HG02840 (cell line): ENCODE results near the gene PLPP2.

Experiments
- ATAC-seq: cut with Tn5 transposase; IDR thresholded peaks from one replicate; pipeline ENCODE4 v1.9.1; 2021; ENCODE audit warnings: mild to moderate bottlenecking, moderate library complexity, moderate number of reproducible peaks; ENCODE audit not compliant: unreplicated experiment, low FRiP score

The PLPP2 gene

DNA sequence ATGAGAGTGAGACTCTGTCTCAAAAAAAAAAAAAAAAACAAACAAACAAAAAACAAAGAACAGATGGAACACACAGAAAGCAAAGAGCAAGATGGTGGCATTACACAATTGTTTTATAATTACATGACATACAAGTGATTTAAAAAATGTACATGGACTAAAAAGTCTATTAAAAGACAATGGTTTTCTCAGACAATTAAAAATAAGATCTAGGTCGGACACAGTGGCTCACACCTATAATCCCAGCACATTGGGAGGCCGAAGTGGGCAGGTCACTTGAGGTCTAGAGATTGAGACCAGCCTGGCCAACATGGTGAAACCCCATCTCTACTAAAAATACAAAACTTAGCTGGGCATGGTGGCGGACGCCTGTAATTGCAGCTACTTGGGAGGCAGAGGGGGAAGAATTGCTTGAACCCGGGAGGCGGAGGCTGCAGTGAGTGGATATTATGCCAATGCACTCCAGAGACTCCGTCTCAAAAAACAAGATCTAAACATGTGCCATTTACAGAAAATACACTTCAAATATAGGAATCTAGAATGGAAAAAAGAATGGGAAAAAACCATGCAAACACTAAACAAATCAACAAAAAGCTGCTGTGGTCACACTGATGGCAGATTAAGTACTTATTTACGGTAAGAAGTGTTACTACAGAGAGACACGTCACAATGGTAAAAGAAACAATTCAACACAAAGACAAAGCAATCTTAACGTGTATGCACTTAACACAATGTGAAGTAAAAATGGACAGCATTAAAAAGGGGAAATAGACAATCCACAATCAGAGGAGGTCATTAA, 26.7 kb upstream of the PLPP2 start:
- ATAC-seq: no peak

DNA sequence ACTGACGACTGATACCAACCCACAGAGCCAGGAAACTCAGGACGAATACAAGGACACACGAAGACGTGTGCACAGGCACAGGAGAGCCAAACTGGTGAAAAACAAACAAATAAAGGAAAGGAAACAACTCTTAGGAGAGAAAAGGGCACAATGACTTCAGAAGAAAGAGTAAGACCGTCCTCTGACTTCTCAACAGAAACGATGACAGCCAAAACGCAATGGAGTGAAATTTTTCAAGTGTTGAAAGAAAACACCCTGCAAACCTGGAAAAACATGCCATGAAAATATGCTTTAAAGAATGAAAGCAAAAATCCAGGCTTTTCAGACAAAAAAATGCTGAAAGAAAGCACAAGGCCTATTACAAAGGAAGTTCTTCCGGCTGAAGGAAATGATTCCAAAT, 24.6 kb upstream of the PLPP2 start:
- ATAC-seq: no peak

DNA sequence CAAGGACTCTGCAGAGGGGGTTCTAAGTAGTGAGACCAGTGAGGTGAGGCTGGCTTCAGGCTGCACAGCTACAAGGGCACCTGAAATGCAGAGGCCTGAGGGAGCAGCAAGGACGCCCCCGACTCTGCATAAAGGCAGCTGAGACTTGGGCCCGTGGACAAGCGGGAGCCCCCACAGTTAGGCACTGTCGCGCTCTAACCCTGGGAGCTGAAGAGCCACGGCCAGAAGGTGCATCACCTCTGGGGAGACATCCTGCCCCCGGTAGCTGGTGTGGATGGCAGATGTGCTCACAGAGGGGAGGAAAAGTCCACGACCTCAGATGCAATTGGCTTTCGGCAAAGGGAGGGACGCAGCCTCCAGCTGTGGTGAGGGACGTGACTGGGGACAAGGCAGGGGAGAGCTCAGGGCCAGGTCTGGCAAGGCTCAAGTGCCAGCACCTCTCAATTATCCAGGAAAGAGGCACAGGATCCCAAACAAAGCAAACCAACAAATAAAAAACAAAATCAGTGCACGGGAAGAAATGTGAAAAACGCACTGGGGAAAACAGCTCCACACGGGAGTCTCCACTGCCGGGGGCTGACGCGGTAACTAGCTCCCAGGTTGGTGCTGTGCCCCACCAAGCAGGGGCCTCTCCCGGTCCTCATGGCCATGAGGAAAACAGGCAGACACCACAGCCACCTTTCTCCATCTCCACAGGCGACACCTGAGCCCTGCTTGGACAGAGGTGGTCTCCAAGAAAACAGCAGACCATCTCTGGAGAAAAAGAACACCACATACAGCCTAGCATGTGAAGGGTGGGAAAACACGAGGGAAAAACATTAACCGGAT, 23.0 kb upstream of the PLPP2 start:
- no peak for ATAC-seq

DNA sequence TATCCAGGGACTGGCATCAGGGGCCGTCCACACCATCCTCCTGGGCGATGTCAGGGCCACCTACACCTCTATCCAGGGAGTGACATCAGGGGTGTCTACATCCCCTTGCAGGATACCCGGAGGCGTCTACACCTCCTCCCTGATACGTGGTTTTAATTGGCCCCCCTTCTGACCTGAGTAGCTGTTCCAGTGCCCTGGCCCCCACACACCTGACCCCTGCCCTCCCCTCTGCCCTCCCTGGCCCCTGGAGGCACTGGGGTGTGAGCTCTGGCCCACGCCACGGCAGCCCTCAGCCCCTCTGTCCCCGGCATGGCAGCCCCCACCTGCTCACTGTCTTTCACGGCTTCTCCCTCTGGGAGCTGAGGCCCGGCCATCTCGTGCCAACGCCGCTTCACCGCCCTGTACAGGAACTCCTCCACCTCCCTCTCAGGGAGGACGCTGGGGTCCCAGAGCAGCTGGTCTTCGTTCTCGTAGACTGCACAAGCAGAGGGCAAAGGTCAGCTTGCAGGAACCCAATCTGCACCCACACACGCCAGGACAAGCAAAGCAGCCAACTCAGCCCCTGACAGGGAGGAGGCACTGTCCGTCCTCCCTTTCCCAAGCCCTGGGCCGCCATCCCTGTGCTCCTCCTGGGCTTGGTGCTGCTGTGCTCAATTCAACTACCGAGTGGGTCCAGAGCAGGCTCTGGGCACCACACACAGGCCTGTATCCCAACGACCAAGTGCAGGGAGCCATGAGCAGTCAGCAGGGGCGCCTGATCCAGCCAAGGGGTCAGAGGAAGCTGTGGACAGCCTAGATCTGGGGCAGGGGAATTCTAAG, 22.2 kb upstream of the PLPP2 start:
- ATAC-seq: no peak

DNA sequence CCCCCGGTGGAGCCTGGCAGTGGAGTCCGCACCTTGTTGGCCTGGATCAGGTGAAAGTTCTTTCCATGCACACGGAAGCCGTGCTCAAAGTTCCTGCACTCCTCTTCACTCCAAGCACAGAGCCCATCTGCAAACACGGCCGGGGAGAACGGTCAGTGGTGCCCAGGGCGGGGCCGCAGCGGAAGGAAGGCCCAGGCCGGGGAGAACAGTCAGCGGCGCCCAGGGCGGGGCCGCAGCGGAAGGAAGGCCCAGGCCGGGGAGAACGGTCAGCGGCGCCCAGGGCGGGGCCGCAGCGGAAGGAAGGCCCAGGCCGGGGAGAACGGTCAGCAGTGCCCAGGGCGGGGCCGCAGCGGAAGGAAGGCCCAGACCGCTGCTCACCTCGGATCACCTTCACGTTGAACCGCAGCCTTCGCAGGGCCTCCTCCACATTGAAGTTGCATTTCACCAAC, 20.6 kb upstream of the PLPP2 start:
- ATAC-seq: no peak

DNA sequence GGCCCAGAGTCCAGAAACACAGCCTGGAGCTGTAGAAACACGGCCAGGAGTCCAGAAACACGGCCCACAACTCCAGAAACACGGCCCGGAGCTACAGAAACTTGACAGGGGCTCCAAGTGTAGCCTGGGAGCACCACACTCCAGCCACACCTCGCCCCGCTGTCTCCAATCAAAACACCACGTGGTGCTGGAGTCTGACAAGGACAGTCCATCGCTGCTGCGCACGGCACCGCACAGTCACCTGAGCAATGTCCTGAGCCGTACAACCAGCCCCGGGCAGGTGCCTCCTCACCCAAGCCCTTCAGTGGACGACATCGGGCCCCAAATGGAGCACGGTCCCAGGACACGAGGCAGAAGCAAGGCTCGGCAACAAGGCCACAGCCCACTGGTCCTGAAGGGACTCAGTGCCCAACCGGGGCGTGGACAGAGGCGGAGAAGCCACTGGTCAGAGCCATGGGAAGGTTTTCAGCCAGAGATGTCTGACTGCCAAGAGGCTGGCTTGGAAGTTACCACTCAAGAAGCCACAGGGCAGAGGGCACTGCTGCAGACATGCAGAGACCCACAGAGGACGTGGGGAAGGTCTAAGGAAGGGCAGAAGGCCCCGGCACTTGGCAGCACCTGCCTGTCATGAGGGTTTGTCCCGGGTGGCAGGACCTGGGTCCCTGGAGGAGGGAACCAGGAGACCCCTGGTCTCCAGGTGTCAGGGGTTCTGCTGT, 19.7 kb upstream of the PLPP2 start:
- no peak for ATAC-seq

DNA sequence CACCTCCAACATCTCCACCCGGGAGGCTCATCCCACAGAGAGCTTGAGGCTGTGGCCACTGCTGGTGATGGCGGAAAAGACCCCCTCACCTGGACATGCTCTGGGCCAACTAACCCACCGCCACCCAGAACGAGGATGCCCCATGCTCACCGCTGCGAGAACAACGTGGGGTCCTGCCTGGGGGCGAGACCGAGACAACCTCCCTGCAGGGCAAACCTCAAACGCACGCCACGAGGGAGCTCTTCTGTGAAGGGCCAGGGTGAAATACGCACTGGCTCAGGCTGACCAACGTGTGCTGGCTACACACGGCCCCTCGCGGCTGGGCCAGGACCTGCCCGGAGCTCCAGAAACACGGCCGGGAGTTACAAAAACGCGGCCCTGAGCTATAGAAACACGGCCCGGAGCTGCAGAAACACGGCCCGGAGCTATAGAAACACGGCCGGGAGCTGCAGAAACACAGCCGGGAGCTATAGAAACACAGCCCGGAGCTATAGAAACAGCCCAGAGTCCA, 19.0 kb upstream of the PLPP2 start:
- ATAC-seq: no peak

DNA sequence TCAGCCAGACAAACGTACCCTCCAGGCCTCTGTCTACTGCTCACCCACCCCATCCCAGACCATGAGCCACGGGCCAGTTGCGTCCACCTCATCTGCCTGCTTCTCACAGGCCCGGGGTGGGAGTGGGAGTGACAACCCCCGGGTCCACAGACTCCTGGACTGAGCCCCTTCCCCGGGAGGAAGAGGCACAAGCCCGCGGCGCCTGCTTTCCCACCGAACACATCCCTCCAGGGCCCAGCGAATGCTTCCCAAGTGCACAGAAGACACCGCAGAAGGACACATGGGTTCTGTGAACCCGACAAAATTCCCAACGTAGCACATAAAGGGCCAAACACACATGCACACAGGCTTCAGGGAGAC, 18.0 kb upstream of the PLPP2 start:
- no peak for ATAC-seq

DNA sequence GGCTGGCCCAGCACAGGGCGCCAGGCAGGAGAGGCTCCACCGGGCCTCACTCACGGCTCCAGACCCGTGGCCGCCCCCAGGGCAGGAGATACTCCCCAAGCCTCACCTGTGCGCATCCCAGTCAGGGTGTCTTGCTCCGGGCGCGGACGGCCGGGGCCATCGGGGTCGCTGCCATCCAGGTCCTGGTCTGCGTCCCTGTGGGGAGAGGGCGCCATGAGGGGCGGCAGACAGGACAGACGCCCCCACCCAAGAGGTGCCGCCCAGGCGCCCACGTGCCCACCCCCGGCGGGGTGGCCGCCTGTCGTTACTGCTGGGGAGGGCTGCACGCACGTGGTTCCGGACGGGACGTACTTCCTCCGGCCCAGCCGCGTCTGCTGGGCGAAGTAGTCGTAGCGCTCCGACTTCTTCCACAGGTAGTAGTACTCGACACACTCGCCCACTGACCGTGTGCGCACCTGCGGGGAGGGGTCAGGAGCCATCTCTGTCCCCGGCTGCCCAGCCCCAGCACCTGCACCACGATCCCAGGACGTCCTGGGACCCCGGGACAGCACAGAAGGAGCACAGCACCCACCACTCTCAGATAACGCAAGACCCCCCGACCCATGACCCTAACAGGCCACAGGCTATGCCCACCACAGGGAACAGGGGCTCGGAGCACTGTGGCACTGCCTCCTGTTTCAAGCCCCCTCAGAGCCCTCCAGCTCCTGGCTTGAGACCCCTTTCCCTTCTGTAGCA, 17.4 kb upstream of the PLPP2 start:
- ATAC-seq: no peak

DNA sequence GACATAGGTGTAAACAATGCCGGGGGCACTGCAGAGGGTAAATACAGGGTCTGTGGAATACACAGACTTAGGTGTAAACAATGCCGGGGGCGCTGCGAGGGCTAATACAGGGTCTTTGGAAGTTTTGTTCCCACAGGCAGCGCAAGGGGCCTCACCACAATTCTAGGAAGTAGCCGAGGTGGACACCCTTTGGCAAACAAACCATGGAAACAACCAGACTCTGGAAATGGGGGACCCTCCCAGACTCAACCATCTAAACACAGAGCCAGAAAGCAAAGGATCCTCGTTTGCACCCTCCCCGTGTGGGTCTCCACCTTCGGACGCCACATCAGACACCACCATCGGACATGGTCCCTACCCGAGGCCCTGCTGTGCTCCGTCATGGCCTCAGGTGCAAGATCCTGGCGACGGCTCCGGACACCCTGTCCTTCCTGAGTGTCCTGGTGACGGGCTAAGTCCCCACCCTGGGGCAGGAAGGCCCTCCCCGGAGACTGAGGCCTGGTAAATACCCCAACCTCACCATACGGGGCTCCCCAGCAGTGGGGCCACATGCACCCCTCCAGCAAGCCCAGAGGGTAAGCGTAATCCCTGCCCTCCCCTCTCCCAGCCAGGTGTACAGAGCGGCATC, 16.7 kb upstream of the PLPP2 start:
- no peak for ATAC-seq

DNA sequence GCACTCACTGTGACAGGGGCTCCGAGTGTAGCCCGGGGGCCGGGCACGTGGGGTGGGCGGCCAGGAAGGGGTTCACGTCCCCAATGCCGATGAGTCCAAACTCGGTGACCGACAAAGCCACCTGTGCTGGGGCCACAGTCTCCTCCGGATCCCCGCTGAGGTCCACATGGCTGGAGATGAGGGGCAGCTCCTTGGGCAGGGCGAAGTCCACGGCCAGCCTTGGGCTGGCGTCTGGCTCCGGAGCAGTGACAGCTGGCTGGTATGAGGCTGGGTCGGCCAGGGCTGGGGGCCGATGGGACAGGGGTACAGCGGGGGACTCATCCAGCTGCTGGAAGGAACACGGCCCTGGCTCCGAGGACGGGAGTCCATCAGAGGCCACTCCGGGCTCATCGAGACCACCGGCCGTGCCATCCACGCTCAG, 15.9 kb upstream of the PLPP2 start:
- no peak for ATAC-seq

DNA sequence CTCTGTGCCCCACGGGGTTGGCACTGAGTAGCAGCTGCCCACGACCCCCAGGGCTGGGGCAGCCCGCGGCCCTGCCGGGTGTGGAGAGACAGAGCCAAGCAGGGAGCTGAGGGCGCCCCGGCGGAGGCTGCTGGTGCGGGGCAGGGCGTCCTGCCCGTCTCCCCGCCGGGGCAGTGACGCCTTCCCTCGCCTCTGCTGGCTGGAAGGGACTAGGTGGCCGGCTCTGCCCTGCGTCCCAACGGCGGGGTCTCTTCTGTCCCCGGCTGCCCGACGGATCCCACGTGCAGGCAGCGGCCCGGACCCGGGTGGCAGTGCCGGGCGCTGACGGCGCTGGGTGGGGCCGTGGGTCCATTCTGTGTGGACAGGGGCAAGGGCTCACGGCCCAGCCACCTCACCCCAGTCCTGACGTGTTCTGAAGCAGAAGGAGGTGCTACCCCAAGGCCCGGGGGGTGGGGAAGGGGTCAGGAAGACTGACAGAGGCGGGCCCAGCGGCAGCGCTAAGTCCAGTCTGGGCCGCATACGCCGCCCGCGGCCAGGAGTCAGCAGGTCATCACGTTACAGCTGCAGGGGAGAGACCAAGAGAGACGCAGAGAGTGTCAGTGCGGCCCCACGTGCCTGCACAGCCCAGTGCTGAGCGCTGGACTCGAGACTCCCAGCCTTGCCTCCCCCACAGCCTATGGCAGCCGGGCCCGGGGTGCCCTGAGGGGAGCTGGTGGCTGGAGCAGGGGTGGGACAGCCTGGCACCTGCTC, 15.1 kb upstream of the PLPP2 start:
- ATAC-seq: no peak

DNA sequence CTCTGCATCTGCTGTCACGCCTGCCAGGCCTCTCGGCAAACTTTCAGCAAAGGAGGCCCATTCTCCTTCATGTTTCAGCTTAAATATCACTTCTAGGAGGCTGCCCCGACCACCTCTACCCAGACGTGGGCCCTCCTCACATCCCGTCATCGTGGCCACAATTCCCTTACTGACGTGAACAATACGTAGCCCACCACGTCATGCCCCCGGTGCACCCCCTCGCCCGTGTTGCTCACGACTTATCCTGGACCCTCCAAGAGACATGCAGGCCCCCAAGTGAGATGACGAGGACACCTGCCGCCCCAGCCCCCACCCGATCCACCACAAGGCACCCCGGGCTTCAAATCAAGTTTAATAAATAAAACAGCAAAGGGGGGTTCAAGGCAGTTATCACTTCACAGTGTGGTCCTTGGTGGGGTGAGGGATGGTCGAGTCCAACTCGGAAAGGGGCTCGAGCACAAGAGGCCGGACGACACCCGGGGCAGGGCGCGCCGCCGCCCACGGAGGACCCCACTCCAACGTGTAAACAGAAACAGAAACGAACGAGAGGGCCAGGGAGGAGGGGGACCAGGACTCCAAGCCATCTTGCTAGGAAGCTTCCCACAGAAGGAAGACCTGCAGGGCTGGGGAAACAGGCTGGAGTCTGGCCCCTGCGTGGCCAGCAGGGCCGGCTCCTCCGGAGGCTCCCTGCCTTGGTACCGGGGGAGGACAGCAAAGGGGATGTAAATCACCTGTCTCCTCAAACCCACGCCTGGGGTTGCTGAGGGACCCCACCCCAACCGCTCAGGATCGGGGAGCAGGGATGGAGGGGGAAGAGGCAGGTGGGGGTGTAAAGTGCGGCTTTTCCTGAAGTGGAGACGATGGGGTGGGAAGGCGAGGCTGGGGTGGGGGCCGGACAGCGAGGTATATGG, 14.3 kb upstream of the PLPP2 start:
- no peak for ATAC-seq

DNA sequence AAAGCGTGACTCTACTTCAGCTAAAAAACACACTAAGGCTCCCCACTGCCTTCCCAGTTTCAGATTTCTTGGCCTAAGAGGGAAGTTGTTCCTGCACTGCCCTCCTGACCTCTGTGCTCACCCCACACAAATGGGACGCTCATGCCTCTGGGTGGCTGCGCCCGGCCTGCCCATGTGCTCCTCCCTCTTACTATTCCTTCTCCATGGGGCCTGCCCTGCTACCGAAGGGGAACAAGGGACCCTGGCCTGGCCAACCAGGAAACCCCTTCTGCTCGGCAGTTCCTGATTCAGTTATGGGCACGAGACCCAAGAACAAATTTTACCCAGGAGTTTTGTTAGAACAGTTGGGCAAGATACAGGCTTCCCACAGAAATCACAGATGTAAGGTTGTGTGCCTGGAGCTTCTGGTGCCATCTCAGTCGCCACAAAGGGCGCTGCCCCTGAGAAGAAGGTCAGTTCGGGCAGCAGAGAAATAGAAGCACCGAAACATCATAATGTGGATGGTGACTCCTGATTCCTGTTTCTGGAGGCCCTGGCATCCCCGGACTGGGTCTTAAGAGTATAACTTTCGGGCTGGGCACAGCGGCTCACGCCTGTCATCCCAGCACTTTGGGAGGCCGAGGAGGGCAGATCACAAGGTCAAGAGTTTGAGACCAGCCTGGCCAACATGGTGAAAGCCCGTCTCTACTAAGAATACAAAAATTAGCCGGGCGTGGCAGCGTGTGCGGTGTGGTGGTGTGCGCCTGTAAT, 5.4 kb upstream of the PLPP2 start:
- ATAC-seq: no peak

DNA sequence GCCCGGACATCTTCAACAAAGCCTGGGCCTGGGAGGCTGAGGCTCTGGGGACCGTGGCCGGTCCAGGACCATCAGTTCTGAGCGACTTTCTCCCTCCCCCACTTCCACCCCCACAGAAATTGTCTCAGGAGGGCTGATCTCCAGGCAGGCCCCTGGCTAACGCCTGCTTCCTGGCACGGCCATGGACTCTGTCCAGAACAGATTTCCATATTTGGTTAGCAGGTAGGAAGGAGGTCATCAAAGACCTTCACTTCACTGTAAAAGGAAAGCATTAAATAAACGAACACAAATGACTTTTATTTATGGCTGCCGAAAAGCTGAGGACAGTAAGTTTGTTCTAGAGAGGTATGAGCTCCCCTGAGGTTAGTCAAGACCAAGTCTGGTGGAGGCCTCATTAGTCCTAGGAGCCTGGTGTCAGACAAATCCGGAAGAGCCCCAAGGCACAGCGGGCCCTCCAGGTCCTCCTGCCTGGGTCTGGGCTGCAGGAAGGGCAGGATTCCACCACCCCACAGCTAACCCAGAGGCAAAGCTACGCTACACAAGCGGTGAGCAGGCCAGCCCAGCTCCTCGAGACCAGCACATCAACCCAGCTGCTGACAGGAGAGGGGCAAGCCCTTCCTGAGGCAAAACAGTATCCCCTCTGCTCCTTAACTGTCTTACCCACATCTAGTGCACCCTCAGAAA, 4.6 kb upstream of the PLPP2 start:
- ATAC-seq: no peak
